ENCODE data around the gene CEP290.

The CEP290 gene

GRCh38 chr12:88132392-88132791, 9.5 kb downstream of the CEP290 start:
- no peak for TF ChIP-seq CTCF (IDR thresholded peaks at IDR 0.05; ENCODE audit: low read depth, low read length)
- in situ Hi-C loops (cut with HindIII; ENCODE audit: low sequenced_read_pairs) = no loop called here
- no peak for DNase-seq (ENCODE audit: low read depth, low spot score)
- H3K4me3 ChIP-seq (ENCODE audit: low read depth, low read length) = no peak overlapping the region

GRCh38 chr12:88127855-88128254, 14.0 kb downstream of the CEP290 start:
- in situ Hi-C loops (cut with HindIII; ENCODE audit: low sequenced_read_pairs) = no loop called here
- TF ChIP-seq CTCF (IDR thresholded peaks at IDR 0.05; ENCODE audit: low read depth, low read length) = no peak
- DNase-seq (ENCODE audit: low read depth, low spot score) = no peak

GRCh38 chr12:88127099-88127498, 14.8 kb downstream of the CEP290 start:
- in situ Hi-C loops (cut with HindIII; ENCODE audit: low sequenced_read_pairs) = no loop called here
- no peak overlapping the region for H3K4me3 ChIP-seq (ENCODE audit: low read depth, low read length)
- no peak for DNase-seq (ENCODE audit: low read depth, low spot score)
- TF ChIP-seq CTCF (IDR thresholded peaks at IDR 0.05; ENCODE audit: low read depth, low read length) = no peak

More at GRCh38 chr12:88127855-88128254, 14.0 kb downstream of the CEP290 start:
- H3K4me3 ChIP-seq (ENCODE audit: low read depth, low read length) = no peak overlapping the region

GRCh38 chr12:88122666-88123065, 19.2 kb downstream of the CEP290 start:
- H3K4me3 ChIP-seq (ENCODE audit: low read depth, low read length) = no peak overlapping the region
- in situ Hi-C loops (cut with HindIII; ENCODE audit: low sequenced_read_pairs) = no loop called here
- no peak for DNase-seq (ENCODE audit: low read depth, low spot score)
- TF ChIP-seq CTCF (IDR thresholded peaks at IDR 0.05; ENCODE audit: low read depth, low read length) = no peak

DNA sequence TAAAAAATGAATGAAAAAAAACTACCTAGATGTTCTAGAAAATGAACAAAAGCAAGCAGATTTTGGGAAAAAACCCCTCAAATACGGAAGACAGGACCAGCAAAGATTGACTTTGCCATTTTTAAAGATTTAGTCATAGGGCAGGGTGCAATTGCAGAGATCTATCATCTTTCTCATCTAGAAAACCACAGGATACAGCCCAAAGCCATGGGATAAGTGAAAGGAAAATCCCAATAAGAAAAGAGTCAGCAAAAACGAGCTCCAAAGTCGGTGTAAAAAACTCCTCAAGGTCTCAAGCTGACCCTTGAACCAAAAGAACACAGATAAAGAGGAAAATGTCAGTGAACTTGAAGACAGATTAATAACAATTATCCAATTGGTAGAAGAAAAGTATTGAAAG, 28.0 kb downstream of the CEP290 start:
- TF ChIP-seq CTCF (IDR thresholded peaks at IDR 0.05; ENCODE audit: low read depth, low read length) = no peak
- no peak overlapping the region for H3K4me3 ChIP-seq (ENCODE audit: low read depth, low read length)
- in situ Hi-C loops (cut with HindIII; ENCODE audit: low sequenced_read_pairs) = no loop called here
- peak; percentile 11 for DNase-seq (ENCODE audit: low read depth, low spot score)

DNA sequence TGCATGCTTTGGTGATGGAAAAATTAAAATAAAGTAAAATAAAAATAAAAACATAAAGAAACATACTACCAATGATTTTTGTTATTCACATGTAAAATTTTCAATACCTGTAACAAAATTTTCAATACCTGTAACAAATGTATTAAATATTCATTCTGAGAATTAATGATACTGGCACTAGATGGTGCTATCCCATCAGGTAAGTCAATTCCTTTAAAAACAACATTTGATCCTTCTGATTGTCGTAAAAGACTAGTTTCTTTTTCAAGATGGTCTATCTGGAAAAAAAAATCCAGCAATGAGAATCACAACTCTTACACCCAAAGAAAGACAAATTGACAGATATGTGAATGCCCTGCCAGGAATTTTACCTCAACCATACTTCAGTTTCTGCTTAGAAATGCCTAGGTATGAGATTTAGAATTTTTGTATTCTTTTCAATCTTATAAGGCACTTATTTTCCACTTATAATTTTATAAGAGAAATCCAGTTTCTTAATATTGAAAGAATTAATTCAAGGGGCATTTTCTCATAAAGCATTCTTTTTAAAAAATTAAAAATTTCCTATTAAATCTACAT, 30.7 kb downstream of the CEP290 start:
- peak; percentile 35 for TF ChIP-seq CTCF (IDR thresholded peaks at IDR 0.05; ENCODE audit: low read depth, low read length)
- peak; percentile 65 for DNase-seq (ENCODE audit: low read depth, low spot score)
- H3K4me3 ChIP-seq (ENCODE audit: low read depth, low read length) = no peak overlapping the region
- in situ Hi-C loops (cut with HindIII; ENCODE audit: low sequenced_read_pairs) = no loop called here

DNA sequence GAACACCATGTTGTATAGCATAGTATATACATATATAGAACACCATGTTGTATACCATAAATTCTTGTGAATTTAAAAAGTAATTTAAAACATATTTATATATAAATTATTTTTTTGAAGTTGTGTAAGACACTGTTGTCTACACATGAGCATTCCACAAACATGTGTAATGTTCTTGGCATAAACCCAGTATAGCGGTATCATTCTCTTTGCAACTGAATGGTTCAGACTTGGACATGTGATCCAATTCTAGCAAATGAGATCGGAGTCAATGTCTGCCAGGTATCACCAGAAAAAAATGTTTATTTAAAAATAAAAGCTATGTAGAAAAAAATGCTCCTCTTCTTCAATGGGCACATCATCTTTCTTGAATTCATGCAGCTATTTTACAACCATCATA, 33.9 kb downstream of the CEP290 start:
- in situ Hi-C loops (cut with HindIII; ENCODE audit: low sequenced_read_pairs) = no loop called here
- no peak for TF ChIP-seq CTCF (IDR thresholded peaks at IDR 0.05; ENCODE audit: low read depth, low read length)
- DNase-seq (ENCODE audit: low read depth, low spot score) = no peak
- no peak overlapping the region for H3K4me3 ChIP-seq (ENCODE audit: low read depth, low read length)
